NCI-H526 treated with DMSO at 0.1 percent for 48 hours (cell line): Measurements from ENCODE around the gene TNFSF9.
"Not testable (repeated sequence)": the region's sequence is repeated elsewhere in the genome, so short reads cannot be mapped to it uniquely, and the experiment has no call there.

Experiments used
- DNase-seq: peaks from one replicate; lab custom pipeline; 2025; lab: John Stamatoyannopoulos, UW

Gene TNFSF9

GRCh38 chr19:6508028-6508771 lies 22.6 kb upstream of the TNFSF9 start:
- not testable (repeated sequence) for DNase-seq

GRCh38 chr19:6509118-6509971 lies 21.5 kb upstream of the TNFSF9 start:
- no peak for DNase-seq

- no peak for DNase-seq
Measured at GRCh38 chr19:6510618-6511017, 20.2 kb upstream of the TNFSF9 start.

- DNase-seq = no peak
Measured at GRCh38 chr19:6514089-6514488, 16.7 kb upstream of the TNFSF9 start.

- no peak for DNase-seq
Measured at GRCh38 chr19:6514926-6515544, 15.8 kb upstream of the TNFSF9 start.

GRCh38 chr19:6516018-6516658 lies 14.7 kb upstream of the TNFSF9 start:
- DNase-seq = peak; percentile 89

- peak; percentile 65 for DNase-seq
Measured at GRCh38 chr19:6516659-6517291, 14.1 kb upstream of the TNFSF9 start.

- no peak for DNase-seq
Measured at GRCh38 chr19:6518145-6518911, 12.5 kb upstream of the TNFSF9 start.

GRCh38 chr19:6519289-6519688 lies 11.5 kb upstream of the TNFSF9 start:
- no peak for DNase-seq

- no peak for DNase-seq
Measured at GRCh38 chr19:6521718-6522646, 8.8 kb upstream of the TNFSF9 start.

GRCh38 chr19:6522712-6523111 lies 8.1 kb upstream of the TNFSF9 start:
- no peak for DNase-seq

GRCh38 chr19:6524311-6524710 lies 6.5 kb upstream of the TNFSF9 start:
- no peak for DNase-seq

- peak; percentile 8 for DNase-seq
Measured at GRCh38 chr19:6527893-6528543, 2.8 kb upstream of the TNFSF9 start.

- DNase-seq = peak; percentile 24
Measured at GRCh38 chr19:6528544-6529121, 2.2 kb upstream of the TNFSF9 start.

GRCh38 chr19:6529351-6529750 lies 1.5 kb upstream of the TNFSF9 start:
- DNase-seq = no peak

GRCh38 chr19:6529937-6530385 lies 865 bp upstream of the TNFSF9 start:
- no peak for DNase-seq

GRCh38 chr19:6531163-6531955 lies 533 bp downstream of the TNFSF9 start:
- DNase-seq = no peak

- DNase-seq = no peak
Measured at GRCh38 chr19:6531956-6532243, 1.1 kb downstream of the TNFSF9 start.
